Esophagus squamous epithelium (tissue), 4 donors: Measurements from ENCODE around the gene TRIM9.

Experiments
- POLR2A ChIP-seq, 4 donors: fragments of 450-650 bp; IDR thresholded peaks; one replicate each; pipeline ENCODE4 v1.6.1; 2017; ENCODE audit warnings: antibody characterized with exemption in 4 of 4, mild to moderate bottlenecking in 4 of 4, moderate library complexity in 3 of 4
- TF ChIP-seq, protein P1 (sequence below), 6 experiments: fragments of 450-650 bp in 4 of 6; fragments of 200-600 bp in 2 of 6; sonication (generic) in 2 of 6; IDR thresholded peaks; one replicate each; pipeline ENCODE4 v1.5.1; 2016 to 2019; ENCODE audit warnings: antibody characterized with exemption in 6 of 6, mild to moderate bottlenecking in 4 of 6, moderate library complexity in 4 of 6

DNA sequence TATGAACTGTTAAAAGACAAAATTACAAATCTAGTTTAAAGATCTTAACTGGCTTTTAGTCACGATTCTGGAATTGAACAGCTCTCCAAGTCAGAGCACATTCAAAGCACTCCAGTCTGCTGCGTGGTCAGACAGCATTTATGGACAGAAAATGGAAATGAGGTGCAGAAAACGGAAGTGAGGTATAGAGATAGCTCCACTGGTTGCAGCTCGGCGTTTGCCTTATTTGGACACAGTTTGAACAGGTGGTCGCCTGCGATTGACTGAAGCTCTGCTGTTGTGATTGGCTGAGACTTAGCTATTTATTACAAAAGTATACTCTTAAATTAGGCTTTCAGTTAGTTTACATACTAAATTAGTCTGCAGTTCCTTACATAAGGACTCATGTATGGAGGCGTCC, 28.3 kb downstream of the TRIM9 start:
- TF ChIP-seq, protein P1, sequence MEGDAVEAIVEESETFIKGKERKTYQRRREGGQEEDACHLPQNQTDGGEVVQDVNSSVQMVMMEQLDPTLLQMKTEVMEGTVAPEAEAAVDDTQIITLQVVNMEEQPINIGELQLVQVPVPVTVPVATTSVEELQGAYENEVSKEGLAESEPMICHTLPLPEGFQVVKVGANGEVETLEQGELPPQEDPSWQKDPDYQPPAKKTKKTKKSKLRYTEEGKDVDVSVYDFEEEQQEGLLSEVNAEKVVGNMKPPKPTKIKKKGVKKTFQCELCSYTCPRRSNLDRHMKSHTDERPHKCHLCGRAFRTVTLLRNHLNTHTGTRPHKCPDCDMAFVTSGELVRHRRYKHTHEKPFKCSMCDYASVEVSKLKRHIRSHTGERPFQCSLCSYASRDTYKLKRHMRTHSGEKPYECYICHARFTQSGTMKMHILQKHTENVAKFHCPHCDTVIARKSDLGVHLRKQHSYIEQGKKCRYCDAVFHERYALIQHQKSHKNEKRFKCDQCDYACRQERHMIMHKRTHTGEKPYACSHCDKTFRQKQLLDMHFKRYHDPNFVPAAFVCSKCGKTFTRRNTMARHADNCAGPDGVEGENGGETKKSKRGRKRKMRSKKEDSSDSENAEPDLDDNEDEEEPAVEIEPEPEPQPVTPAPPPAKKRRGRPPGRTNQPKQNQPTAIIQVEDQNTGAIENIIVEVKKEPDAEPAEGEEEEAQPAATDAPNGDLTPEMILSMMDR (IDR thresholded peaks at IDR 0.05): no peak
- TF ChIP-seq POLR2A (IDR thresholded peaks at IDR 0.05): no peak
